DOHH2 (cell line): Measurements from ENCODE around the gene TARS1.

Experiments used
- EZH2phosphoT487 ChIP-seq: fragments of 200-600 bp; sonication (generic); IDR thresholded peaks from 2 replicates; pipeline ENCODE4 v1.6.1; 2017; ENCODE audit warnings: borderline replicate concordance, mild to moderate bottlenecking, antibody characterized with exemption, low read length, moderate library complexity, mixed read lengths
- TF ChIP-seq, protein P1 (sequence below): fragments of 200-600 bp; sonication (generic); IDR thresholded peaks from one replicate; pipeline ENCODE4 v1.5.1; 2014; ENCODE audit warnings: antibody characterized with exemption, mild to moderate bottlenecking, low read depth, low read length; ENCODE audit not compliant: poor library complexity, severe bottlenecking

DNA sequence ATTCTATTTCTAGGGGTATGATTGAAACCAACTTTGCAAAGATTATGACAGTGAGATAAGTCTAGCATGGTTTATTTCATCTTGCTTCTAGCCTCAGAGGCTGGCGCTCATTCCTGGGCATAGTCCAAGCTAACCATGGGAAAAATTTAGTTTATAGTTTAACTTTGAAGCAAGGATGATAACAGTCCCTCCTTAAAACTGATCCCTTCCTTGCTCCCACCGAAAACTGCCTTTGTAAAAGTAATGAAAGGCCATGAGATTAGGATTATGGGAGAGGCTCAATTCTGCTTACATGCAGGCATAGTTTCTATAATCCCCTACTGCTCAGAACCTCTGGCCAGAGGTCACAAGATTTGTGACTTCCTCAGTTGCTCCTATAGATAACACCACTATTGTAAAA lies 75.7 kb downstream of the TARS1 start:
- TF ChIP-seq, protein P1, sequence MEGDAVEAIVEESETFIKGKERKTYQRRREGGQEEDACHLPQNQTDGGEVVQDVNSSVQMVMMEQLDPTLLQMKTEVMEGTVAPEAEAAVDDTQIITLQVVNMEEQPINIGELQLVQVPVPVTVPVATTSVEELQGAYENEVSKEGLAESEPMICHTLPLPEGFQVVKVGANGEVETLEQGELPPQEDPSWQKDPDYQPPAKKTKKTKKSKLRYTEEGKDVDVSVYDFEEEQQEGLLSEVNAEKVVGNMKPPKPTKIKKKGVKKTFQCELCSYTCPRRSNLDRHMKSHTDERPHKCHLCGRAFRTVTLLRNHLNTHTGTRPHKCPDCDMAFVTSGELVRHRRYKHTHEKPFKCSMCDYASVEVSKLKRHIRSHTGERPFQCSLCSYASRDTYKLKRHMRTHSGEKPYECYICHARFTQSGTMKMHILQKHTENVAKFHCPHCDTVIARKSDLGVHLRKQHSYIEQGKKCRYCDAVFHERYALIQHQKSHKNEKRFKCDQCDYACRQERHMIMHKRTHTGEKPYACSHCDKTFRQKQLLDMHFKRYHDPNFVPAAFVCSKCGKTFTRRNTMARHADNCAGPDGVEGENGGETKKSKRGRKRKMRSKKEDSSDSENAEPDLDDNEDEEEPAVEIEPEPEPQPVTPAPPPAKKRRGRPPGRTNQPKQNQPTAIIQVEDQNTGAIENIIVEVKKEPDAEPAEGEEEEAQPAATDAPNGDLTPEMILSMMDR, result no peak
- TF ChIP-seq EZH2phosphoT487, result no peak
